GM21619 (cell line): ENCODE data around the gene USE1.
"Not testable (repeated sequence)": the region's sequence is repeated elsewhere in the genome, so short reads cannot be mapped to it uniquely, and the experiment has no call there.

Source experiments
- ATAC-seq: cut with Tn5 transposase; IDR thresholded peaks from one replicate; pipeline ENCODE4 v1.9.1; 2021; ENCODE audit not compliant: unreplicated experiment

The USE1 gene

GRCh38 chr19:17215127-17215971 lies at the start of gene USE1:
TSS of gene USE1 (plus strand) at chr19:17215357. CDS start at chr19:17215406, 49 bp downstream.
- peak; percentile 73 for ATAC-seq

- no peak for ATAC-seq
Measured at GRCh38 chr19:17165715-17166114, 49.4 kb upstream of the USE1 start.

DNA sequence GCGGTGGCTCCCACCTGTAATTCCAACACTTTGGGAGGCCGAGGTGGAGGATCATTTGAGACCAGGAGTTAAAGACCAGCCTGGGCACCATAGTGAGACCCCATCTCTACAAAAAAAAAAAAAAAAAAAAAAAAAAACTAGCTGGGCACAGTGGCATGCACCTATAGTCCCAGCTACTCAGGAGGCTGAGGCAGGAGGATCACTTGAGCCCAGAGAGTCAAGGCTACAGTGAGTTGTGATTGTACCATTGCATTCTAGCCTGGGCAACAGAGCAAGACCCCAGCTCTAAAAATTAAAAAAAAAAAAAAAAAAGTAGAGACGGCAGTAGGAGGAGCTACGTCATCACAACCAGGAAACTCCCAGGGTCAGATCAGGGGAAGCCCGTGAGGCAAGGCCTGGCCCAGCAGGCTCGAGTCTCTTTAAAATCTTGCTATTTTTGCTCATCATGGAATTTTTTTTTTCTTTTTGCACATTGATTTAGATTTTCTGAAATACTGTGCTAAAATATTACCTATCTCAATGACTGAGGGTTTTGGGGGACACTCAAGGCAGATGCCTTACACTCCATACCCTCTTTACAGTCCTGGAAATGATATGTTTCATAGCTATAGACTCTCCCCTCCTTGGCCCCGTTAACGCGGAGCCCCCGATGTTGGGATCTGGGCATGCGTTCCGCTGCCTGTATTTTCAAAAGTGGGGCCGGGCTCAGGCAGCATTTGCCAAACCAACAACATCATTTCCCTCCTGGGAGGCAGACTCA lies 44.4 kb upstream of the USE1 start:
- no peak for ATAC-seq

DNA sequence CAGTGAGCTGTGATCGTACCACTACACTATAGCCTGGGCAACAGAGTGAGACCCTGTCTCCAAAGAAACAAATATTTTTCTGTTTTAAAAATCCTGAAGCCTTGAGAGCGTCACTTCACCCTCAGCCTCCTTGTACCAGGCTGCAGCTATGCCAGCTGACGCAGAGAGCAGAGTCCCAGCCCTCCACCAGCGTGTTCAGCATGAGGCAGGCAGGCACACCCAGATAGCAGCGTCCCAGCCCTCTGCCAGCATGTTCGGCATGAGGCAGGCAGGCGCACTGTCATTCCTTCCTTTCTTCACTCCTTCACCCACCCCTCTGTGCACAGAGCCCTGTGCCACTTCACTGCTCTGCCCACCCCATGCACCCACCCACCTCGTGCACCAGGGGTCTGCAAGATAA lies 43.3 kb upstream of the USE1 start:
- ATAC-seq = no peak

DNA sequence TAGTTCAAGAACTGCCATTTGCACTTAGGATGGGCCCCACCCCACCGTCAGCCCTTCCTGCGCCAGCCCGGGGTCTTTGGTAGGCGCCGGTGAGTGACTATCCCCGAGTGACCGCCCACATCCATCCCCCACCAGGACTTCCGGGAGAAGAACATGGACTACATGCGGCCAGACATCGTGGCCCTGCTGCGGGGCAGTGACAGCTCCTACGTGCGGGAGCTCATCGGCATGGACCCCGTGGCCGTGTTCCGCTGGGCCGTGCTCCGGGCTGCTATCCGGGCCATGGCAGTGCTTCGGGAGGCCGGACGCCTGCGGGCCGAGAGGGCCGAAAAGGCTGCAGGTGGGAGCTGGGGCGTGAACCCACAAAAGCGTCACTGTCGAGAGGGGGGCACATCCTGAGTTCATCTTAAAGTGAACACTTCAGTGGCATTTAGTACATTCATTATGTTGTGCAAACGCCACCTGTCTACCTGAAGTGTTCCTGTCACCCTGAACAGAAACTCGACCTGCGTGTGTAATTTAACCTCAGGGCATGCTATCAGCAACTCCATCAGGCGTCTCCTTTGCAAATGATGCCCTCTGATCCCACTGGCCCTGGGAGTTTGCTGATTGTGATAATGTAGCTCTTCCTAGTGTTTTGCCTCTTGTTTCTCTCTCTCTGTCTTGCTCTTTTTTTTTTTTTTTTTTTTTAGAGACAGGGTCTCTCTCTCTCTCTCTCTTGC lies 42.4 kb upstream of the USE1 start:
- no peak for ATAC-seq

DNA sequence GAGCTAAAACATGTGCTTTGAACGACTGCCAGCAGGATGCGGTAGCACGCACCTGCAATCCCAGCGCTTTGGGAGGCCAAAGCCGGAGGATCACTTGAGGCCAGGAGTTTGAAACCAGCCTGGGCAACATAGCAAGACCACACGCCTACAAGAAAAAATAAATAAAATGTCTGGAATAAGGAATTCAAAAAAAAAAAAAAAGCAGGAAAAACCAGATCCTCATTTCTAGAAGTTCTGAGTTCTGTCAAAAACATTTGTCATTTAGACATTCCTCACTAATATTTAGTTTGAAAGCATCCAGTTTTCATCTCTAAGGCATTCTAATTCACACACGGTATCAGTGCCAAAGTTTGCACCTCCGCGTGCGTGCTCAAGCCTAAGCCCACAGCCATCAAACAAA lies 36.9 kb upstream of the USE1 start:
- no peak for ATAC-seq

DNA sequence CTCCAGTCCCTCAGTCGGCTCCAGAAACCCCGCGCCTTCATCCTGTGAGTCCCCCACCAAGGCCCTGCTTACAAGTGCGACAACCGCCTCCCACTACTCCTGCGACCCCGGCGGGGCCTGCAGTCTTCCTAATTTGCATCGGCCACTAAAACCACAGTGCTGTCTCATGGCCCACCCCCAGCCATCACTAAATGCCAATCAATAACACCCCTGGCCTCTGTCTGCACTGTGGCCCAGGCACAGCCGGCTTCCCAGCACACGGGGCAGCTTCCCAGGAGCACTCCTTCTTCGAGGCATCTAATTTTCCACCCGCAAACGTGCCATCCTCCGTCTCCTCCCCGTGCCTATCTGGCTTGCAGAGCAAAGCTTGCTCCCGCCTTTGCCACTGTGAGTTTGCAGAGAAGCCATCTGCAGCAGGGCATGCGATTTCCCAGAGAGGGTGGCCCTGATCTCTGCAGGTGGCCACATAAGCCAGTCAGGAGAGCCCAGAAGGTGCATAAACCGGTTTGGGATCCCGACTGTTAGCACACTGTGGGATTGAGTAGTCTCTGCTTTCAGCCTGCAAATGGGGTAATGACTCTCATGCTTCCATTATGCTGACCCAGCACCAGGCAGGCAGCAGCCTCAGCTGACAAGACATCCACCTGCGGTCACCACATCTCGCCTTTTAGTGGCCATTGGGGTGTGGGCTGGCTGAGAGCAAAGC lies 34.0 kb upstream of the USE1 start:
- no peak for ATAC-seq

DNA sequence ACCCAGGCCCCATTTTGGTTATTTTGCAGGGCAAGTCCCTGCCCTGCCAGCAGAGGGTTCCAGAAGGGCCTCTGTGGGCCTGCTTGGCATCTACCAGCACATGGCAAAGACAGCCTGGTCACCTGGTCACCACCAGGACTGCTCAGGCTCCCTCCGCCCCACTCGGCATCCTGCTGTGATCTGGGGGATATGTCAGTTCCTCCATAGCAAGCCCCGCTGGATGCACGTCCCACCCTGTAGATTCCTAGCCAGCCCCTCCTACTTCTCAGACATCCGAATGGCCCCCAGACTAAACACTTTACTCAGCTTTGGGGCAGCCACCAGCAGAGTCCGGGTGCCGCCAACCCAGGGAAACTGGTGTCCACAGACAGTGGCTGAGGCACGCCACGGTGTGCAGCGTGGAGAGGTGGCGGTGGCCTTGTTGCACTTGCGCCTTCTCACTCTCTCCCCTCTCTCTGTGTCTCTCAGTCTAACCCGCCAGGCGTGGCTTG lies 31.8 kb upstream of the USE1 start:
- no peak for ATAC-seq

DNA sequence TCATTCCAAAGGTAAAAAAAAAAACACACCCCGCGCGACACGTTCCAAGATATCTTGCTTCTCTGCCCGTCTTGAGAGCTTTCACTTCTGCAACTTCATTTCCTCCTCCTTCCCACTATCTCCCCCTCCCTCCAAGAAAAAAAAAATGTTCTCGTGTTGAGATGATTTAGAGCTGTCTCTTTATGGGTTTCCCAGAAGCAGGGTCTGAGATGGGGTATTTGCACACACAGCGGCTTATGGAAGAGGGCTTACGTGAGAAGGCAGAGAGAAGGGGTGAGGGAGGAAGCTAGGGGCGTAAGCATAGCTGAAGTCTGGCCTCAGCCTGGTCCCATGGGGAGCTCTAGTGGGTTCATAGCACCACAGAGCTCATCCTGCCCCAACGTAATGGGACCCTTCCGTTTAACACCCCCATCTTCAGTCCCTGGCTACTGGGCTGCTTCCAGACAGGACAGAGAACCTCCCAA lies 31.3 kb upstream of the USE1 start:
- peak; percentile 51 for ATAC-seq

- peak; percentile 32 for ATAC-seq
Measured at GRCh38 chr19:17184371-17184841, 30.8 kb upstream of the USE1 start.

- ATAC-seq = no peak
Measured at GRCh38 chr19:17185590-17185989, 29.6 kb upstream of the USE1 start.

DNA sequence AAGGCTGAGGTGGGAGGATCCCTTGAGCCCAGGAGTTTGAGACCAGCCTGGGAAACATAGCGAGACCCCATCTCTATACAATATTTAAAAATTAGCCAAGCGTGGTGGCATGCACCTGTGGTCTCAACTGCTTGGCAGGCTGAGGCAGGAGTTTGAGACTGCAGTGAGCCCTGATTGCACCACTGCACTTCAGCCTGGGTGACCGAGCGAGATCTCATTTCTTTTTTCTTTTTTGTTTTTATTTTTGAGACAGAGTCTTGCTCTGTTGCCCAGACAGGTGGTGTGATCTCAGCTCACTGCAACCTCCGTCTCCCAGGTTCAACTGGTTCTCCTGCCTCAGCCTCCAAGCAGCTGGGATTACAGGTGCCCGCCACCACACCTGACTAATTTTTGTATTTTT lies 23.4 kb upstream of the USE1 start:
- not testable (repeated sequence) for ATAC-seq

- ATAC-seq = no peak
Measured at GRCh38 chr19:17192751-17193150, 22.4 kb upstream of the USE1 start.

GRCh38 chr19:17194608-17195007 lies 20.5 kb upstream of the USE1 start:
- ATAC-seq = no peak

- no peak for ATAC-seq
Measured at GRCh38 chr19:17195106-17195505, 20.1 kb upstream of the USE1 start.

DNA sequence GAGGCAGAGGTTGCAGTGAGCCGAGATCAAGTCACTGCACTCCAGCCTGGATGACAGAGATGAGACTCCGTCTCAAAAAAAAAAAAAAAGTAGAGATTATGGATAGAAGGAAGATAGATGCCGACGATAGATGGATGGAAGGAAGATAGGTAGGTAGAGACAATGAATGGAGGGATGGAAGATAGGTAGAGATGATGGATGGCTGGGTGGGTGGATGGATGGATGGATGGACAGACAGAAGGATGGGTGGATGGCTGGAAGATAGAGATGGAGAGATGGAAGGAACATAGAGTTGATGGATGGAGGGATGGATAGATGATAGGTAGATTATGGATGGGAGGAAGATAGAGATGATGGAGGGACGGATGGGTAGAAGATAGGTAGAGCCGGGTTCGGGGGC lies 18.5 kb upstream of the USE1 start:
- ATAC-seq = no peak

GRCh38 chr19:17197666-17198065 lies 17.5 kb upstream of the USE1 start:
- ATAC-seq = no peak

DNA sequence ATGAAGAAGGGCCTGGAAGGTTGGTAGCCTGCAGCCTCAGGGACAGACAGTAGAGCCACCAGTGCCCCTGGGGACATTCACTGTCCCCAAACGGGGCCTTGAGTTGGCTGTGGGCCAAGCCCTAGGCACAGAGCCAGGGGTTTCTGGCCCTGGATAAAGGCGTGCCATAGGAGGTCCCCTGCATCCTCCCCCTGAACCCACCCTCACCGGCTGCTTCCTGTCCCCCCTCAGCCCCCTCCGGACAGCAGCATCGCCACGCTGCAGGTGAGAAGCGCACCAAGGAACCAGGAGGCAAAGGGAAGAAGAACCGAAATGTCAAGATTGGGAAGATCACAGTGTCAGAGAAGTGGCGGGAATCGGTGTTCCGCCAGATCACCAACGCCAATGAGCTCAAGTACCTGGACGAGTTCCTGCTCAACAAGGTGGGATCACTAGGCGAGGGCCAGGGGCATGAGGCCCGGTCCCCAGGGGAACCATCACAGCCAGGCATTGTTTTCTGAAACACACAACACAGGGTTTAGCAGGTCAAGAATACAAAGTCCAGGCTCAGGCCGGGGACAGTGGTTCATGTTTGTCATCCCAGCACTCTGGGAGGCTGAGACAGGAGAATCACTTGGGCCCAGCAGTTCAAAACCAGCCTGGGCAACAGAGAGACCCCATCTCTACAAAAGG lies 14.6 kb upstream of the USE1 start:
- no peak for ATAC-seq

GRCh38 chr19:17202249-17202648 lies 12.9 kb upstream of the USE1 start:
- no peak for ATAC-seq

- no peak for ATAC-seq
Measured at GRCh38 chr19:17202713-17203112, 12.4 kb upstream of the USE1 start.
